ENCODE data around the gene SZT2. TPM values are rescaled to one million over a fixed set of nuclear protein-coding genes. Genes with fewer than 3 reads are reported as not detected.

Gene SZT2
- total and polyA plus RNA-seq, 2 of the 13 experiments (the other 11 are each of a cell fraction or from before 2014, with no cell fraction given), result 8.0 to 8.8 TPM

DNA sequence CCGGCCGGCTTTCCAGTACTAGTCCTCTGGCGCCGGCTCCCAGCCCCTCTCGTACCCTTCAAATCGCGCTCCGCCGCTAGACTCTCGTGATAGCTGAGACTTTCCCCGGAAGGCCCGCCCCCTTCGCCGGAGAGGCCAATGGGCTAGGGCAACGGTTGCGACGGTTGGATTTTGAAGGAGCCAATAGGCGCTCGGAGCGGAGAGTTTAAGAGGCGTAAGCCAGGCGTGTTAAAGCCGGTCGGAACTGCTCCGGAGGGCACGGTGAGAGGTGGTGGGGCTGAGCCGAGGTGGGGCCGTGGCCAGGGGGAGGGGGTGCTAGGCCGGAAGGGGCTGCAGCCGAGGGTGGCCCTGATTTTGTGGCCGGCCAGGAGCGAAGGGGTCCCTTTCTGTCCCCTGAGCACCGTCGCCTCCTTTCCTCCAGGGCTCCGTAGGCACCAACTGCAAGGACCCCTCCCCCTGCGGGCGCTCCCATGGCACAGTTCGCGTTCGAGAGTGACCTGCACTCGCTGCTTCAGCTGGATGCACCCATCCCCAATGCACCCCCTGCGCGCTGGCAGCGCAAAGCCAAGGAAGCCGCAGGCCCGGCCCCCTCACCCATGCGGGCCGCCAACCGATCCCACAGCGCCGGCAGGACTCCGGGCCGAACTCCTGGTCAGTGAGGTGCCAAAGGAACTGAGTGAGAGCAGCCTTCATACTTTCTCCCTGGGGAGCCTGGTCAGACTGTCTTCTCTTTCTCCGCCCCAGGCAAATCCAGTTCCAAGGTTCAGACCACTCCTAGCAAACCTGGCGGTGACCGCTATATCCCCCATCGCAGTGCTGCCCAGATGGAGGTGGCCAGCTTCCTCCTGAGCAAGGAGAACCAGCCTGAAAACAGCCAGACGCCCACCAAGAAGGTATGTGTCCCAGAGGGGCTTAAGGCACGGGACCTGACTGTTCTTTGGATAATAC, 30.7 kb upstream of the SZT2 start, which contains the start of gene CDC20 (continued):
- TF ChIP-seq ZNF878 (CRISPR knock-in tag; IDR thresholded peaks at IDR 0.05), result peak; percentile 99
- TF ChIP-seq FLYWCH1 (CRISPR knock-in tag; IDR thresholded peaks at IDR 0.05), result no peak
- TF ChIP-seq ZNF788 (CRISPR knock-in tag; IDR thresholded peaks at IDR 0.05; ENCODE audit: borderline replicate concordance), result peak; percentile 45; the same call in 1 of the 2 replicates
- TF ChIP-seq HHEX (CRISPR knock-in tag; IDR thresholded peaks at IDR 0.05), result no peak
- TF ChIP-seq REXO4 (CRISPR knock-in tag; IDR thresholded peaks at IDR 0.05; ENCODE audit: borderline replicate concordance), result 0 out of 2 replicates have a peak, but pooled peaks have one; percentile 16
- TF ChIP-seq, protein P1, sequence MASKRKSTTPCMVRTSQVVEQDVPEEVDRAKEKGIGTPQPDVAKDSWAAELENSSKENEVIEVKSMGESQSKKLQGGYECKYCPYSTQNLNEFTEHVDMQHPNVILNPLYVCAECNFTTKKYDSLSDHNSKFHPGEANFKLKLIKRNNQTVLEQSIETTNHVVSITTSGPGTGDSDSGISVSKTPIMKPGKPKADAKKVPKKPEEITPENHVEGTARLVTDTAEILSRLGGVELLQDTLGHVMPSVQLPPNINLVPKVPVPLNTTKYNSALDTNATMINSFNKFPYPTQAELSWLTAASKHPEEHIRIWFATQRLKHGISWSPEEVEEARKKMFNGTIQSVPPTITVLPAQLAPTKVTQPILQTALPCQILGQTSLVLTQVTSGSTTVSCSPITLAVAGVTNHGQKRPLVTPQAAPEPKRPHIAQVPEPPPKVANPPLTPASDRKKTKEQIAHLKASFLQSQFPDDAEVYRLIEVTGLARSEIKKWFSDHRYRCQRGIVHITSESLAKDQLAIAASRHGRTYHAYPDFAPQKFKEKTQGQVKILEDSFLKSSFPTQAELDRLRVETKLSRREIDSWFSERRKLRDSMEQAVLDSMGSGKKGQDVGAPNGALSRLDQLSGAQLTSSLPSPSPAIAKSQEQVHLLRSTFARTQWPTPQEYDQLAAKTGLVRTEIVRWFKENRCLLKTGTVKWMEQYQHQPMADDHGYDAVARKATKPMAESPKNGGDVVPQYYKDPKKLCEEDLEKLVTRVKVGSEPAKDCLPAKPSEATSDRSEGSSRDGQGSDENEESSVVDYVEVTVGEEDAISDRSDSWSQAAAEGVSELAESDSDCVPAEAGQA (IDR thresholded peaks at IDR 0.05; ENCODE audit: low read depth), result no peak
- TF ChIP-seq, protein P1 (CRISPR knock-in tag; IDR thresholded peaks at IDR 0.05; ENCODE audit: borderline replicate concordance), result no peak
- TF ChIP-seq ZNF670 (CRISPR knock-in tag; IDR thresholded peaks at IDR 0.05; ENCODE audit: borderline replicate concordance), result no peak
- TF ChIP-seq, protein P2, sequence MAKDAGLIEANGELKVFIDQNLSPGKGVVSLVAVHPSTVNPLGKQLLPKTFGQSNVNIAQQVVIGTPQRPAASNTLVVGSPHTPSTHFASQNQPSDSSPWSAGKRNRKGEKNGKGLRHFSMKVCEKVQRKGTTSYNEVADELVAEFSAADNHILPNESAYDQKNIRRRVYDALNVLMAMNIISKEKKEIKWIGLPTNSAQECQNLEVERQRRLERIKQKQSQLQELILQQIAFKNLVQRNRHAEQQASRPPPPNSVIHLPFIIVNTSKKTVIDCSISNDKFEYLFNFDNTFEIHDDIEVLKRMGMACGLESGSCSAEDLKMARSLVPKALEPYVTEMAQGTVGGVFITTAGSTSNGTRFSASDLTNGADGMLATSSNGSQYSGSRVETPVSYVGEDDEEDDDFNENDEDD (CRISPR knock-in tag; IDR thresholded peaks at IDR 0.05; ENCODE audit: borderline replicate concordance), result peak; percentile 98
- TF ChIP-seq, protein P3, sequence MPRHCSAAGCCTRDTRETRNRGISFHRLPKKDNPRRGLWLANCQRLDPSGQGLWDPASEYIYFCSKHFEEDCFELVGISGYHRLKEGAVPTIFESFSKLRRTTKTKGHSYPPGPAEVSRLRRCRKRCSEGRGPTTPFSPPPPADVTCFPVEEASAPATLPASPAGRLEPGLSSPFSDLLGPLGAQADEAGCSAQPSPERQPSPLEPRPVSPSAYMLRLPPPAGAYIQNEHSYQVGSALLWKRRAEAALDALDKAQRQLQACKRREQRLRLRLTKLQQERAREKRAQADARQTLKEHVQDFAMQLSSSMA (CRISPR knock-in tag; IDR thresholded peaks at IDR 0.05), result no peak
- no peak for TF ChIP-seq PAX8 (CRISPR knock-in tag; IDR thresholded peaks at IDR 0.05; ENCODE audit: borderline replicate concordance)
- no peak for TF ChIP-seq SMAD9 (CRISPR knock-in tag; IDR thresholded peaks at IDR 0.05)
- TF ChIP-seq, protein P4, sequence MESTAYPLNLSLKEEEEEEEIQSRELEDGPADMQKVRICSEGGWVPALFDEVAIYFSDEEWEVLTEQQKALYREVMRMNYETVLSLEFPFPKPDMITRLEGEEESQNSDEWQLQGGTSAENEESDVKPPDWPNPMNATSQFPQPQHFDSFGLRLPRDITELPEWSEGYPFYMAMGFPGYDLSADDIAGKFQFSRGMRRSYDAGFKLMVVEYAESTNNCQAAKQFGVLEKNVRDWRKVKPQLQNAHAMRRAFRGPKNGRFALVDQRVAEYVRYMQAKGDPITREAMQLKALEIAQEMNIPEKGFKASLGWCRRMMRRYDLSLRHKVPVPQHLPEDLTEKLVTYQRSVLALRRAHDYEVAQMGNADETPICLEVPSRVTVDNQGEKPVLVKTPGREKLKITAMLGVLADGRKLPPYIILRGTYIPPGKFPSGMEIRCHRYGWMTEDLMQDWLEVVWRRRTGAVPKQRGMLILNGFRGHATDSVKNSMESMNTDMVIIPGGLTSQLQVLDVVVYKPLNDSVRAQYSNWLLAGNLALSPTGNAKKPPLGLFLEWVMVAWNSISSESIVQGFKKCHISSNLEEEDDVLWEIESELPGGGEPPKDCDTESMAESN (CRISPR knock-in tag; conservative IDR thresholded peaks at IDR 0.05), result peak; percentile 95
- TF ChIP-seq, protein P5, sequence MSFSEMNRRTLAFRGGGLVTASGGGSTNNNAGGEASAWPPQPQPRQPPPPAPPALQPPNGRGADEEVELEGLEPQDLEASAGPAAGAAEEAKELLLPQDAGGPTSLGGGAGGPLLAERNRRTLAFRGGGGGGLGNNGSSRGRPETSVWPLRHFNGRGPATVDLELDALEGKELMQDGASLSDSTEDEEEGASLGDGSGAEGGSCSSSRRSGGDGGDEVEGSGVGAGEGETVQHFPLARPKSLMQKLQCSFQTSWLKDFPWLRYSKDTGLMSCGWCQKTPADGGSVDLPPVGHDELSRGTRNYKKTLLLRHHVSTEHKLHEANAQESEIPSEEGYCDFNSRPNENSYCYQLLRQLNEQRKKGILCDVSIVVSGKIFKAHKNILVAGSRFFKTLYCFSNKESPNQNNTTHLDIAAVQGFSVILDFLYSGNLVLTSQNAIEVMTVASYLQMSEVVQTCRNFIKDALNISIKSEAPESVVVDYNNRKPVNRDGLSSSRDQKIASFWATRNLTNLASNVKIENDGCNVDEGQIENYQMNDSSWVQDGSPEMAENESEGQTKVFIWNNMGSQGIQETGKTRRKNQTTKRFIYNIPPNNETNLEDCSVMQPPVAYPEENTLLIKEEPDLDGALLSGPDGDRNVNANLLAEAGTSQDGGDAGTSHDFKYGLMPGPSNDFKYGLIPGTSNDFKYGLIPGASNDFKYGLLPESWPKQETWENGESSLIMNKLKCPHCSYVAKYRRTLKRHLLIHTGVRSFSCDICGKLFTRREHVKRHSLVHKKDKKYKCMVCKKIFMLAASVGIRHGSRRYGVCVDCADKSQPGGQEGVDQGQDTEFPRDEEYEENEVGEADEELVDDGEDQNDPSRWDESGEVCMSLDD (CRISPR knock-in tag; IDR thresholded peaks at IDR 0.05; ENCODE audit: borderline replicate concordance), result no peak
- TF ChIP-seq ZNF557 (CRISPR knock-in tag; IDR thresholded peaks at IDR 0.05), result no peak
